Umbilical cord (tissue), 2 donors: ENCODE results near the gene ITGB7. TPM values are rescaled to one million over a fixed set of nuclear protein-coding genes. Genes with fewer than 3 reads are reported as not detected.

ENCODE experiments used
- DNase-seq: peaks from one replicate; pipeline ENCODE4 v3.0.0-alpha.2; 2015; ENCODE audit warnings: low spot score
- total RNA-seq: library from RNA; depleted of rRNA; stranded (reverse); fragments of >200 nt; gene quantifications from one replicate; pipeline ENCODE4 v1.2.3, GENCODE V29; 2014; ENCODE audit warnings: low replicate concordance; ENCODE audit not compliant: insufficient read depth

Gene ITGB7
- total RNA-seq, 1 donor from 2014 or later = not detected

DNA sequence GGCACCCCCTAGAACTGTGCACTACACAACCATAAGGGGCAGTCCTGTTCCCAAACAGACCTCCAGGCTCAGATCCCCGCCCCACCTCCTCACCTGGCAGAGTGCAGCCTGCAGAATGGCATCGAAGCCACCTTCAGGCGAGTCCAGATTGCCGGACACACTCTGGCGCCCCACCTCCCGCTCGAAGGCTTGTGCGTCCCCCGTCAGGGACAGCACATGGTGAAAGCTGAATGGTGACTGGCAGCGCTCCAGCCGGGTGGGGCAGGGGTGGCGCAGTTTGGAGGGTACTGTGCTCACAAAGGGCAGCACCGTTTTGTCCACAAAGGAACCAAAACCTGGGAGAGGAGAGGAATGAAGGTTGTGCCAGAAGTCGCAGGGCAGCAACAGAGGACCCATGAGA, 10.6 kb downstream of the ITGB7 start:
- DNase-seq = no peak

DNA sequence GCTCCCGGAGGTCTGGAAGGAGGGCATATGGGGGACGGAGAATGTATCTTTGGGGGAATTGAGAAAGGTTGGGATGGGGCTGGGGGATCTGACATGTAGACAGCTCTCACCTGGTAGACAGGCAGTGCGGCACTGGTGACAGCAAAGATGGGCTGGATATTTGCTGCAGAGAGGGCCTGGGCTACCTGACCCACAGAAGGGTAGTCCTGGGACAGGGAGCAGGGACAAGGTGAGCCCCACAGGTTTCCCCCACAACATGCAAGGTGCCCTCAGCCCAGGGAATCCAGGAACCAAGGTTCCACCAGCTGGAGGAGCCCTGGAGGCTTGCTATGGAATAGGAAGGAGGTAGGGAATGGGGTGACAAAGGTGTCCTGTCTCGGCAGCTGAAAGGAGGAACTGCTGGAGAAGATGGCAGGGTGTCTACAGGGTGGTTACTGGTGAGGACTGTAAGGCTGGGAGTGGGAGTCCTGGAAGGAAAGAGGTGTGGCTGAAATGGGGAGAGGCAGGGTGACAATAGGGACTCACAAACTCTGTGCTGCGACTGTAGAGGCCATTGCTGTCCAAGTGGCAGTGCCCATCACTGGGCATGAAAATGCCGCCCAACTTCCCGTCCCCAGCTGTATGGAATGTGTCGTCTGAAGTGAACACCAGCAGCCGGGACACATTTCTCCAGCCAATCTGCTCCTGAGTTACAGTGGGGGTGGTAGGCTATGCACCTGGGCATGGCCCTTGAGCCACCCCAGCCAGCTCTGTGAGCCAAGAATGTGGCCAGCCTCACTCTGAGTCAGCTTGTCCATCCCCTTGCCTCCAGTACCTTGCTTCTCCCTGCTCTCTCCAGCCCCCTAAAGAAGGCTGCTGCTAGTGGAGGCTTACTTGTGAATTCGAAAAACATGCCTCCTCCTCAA, 11.3 kb downstream of the ITGB7 start:
- DNase-seq = no peak

DNA sequence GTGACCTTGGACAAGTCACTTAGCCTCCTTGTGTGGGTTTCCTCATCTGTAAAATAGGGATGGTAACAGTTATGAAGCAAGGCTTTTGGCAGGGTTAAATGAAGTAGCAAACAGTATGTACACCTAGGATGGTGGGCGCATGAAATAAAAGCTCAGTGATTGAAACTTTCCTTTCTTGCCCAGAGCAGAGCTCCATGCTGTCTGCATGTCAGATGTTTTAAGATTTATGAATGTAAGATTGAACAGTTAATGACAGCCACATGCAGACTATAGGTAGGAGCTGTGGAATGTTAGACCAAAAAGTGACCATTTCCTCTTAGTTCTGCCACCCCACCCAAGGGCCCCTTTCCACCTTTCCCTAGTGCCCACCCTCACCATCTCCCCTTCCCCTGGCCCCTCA, 12.1 kb downstream of the ITGB7 start:
- DNase-seq = no peak

DNA sequence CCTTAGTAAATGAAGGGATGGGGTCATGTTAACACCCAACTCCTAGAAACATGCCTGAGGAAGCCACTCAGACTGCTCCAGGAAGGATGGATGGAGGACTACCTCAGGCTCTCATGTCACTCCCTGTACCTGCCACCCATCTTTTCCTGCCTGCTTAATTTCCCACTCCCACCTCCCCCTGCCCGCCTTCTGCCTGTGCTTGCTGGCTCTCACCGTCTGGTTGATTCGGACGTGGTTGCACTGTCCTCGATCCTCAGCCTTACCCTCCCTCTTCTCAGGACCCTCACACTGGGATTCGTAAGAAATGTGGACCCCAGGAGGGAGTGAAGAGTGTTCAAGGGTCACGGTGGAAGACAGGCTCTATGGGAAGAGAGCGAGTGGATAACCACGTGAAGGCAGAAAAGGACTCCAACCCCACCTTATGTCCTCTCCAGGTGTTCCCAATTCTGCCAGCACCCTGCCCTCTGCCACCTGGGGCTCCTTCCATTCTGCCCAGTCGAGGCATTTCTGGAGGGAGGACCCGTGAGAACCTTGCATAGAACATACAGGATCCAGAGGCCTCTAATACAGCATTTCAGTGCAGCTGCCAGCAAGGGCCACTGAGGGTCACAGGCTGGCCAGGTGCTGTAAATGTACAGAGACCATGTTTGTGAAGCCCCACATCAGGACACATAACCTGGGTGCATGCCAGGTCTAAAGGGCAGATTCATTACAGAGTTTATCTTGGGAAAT, 12.9 kb downstream of the ITGB7 start:
- DNase-seq = no peak

DNA sequence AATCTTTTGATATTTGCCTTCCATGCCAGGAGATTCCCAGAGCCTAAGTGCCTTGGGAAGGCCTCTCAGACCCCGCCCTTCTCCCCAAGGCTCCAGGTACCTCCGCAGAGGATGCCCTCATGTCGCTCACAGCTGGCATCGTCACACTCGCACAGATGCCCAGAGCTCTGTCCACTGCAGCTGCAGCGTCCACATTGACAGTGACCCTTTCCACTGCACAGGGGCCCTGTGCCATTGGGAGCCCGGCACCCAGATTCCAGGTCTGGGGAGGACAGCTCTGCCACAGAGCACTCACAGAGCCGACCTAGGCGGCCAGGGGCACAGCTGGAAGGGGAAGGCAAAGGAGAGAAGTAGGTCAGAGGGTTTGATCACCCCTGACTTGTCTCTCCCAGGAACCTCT, 14.0 kb downstream of the ITGB7 start:
- DNase-seq = no peak

DNA sequence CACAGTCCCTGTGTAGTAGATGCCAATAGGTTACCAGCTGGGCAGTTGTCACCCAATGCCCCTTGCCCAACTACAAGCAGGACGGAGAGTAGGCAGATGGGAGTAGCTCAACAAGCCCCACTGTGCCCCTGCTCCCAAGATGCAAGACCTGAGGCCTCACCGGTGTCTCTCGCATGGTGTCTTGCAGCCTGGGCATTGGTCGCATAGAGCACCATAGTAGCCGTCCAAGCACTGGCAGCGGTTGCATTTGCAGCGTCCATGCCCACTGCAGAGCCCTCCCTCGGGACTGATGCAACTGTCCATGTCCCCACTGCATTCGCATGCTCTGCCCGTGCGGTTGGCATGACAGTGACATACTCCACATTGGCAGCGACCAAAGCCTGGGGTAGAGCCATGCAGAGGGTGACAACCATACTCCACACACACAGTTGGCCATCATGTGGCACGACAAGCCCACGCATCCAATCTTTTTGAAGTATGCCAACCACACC, 14.5 kb downstream of the ITGB7 start:
- DNase-seq = no peak

DNA sequence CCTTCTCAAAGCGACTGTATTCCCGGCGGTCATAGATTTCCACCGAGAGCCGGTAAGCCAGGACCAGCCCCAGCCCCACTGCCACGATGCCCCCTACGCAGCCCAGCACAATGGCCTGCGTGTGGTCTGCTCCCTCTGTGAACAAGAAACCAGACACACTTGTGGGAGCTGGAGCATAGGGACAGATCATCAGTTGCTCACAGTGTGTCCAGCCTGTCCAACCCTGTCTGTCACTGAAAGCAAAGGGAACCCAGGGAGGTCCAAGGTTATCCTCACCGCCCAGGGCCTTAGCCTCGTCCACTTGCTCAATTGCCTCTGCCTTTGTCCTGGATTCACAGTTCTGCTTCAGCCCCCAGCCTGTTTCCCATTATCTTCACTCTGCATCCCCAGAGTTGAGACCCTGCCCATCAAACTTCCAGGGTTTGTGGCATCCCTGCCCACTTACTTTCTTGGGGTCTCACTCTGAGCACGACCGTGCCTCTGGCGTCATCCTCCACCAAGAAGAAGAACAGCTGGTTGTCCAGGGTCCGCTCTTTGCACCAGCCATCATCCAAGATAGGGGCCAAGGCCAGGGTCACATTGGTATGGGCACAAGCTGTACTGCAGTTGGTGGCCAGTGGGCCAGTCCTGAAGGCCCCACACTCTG, 15.0 kb downstream of the ITGB7 start:
- DNase-seq = no peak

DNA sequence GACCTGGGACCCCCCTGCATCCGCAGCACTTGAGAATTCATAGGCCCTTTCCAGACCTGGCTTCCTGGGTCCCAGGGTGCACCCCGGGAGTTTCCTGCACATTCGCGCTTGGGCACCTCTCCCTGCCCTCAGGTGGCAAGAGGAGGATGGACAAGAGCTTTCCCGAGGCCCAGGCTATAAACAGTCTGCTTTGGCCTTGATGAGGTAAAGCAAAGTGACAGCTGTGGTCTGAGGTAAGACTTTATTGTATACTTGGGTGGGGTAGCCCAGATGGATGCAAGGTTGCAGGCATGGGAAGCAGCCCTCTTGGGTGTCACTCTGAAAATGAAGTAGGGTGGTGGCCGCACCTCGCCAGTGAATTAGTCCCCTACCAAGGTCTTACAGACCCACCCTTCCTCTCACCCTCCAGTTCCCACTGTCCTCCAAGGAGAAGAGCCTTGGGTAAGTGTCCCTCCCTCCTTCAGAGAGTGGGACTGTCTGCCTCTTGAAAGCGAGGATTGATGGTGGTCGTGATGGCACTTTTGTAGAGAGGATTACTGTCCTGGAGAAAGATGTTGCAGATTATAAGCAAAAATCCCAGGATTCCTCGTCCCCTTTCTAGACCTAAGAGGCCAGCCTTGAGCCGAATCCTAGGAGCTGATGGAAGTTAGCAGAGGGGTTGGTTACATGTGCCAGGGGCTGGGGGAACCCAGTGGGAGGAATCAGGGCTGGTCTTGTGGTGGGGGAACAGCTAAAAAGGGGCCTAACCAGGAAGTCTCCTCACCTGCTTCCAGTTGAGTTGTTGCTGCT, 15.8 kb downstream of the ITGB7 start:
- DNase-seq = no peak

DNA sequence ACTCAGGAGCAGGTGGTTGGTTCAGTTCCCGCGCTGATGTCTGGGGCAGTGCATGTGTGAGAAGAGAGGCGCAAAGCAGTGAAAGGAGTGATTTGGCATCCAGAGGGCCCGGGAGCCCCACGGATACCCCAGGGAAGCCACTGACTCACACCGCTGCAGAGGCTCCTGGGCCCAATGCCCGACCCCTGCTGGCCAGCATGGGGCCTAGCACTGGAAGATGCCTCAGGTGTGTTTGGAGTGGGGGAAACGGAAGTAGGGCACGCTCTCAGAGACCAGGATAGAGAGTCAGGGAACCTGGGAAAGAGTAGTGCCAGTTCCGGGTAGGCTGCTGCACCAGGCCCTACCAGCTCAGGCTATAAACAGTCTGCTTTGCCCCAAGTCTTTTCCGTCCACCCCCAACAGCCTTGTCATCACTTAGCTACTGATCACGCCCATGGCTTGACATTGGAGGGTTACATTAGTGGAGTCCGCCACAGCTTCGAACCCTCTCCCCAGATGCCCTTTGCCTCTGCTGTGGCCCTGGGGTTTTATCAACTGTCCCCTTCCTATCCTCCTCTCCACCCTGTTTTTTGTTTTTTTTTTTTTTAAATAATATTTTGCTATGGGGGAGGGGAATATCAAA, 16.8 kb downstream of the ITGB7 start:
- DNase-seq = no peak

DNA sequence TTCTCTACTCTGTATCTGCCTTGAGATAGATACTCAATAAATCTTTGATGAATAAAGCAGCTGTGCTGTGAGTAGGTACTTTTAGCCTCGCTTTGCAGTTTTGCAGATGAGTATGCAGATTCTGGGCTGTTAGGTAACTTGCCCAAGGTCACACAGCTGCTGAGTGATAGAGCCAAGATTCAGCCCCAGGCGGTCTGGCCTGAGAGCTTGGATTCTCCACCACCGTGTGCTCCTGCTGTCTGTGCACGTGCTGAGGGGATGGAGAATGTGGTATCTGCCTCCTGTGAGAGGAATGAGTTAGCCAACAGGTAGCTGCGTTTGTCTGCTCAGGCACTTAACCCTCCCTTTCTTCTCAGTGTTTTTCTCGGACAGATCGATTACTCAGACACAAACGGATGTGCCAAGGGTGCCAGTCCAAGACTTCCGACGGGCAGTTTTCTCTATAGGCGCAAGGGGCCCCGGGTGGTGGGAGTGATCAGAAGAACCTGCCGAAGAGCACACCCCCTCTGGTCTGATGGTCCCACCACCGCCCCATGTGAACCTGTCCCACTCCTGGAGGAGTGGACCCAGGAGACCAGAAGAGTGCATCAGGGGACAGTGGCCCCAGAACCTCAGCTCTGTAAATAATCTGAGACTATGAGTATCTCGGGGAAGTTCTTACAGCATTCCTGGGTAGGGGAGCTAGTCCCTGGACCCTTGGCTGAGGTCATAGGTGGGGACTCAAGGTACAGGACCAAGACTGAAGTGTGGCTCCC, 19.7 kb downstream of the ITGB7 start:
- no peak for DNase-seq

DNA sequence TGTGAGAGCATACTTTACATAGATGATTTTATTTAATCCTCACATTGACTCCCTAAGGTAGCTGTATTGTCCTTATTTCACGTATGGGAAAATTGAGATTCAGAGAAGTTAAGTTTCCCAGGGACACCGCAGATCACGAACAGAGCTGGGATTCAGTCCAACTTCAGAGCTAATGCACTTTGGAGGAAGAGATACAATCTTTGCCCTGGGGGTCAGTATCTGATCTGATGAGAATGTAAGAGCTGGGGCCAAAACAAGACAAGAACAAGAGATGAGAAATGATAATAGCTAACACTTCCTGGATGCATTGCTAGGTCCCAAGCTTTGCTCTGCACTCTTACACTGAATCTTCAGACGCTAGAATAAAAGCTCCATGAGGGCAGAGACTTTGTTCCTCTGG, 20.3 kb downstream of the ITGB7 start:
- DNase-seq = no peak

DNA sequence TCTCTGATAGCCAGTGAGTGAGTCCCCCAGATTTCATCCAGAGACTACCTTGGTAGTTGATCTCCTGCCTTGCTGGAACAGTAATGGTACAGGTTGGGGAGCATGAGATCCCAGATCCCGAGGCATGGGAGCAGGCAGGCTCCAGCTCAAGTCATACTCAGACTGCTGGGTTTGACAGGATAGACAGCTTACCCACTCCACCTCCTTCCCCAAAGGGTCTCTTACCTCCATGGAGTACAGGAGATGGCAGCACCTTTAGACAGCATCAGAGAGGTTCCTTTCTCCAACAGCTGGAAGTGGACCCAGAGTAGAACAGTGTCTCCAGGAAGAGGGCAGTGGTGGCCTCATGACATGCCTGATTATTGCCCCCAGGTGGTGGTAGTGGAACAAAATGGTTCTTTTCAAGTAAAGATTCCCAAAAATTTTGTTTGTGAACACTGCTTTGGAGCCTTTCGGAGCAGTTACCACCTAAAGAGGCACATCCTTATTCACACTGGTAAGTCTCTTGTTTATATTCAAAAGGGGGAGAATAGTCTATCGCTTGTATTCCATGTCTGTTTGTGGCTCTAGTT, 21.4 kb downstream of the ITGB7 start:
- DNase-seq = no peak

DNA sequence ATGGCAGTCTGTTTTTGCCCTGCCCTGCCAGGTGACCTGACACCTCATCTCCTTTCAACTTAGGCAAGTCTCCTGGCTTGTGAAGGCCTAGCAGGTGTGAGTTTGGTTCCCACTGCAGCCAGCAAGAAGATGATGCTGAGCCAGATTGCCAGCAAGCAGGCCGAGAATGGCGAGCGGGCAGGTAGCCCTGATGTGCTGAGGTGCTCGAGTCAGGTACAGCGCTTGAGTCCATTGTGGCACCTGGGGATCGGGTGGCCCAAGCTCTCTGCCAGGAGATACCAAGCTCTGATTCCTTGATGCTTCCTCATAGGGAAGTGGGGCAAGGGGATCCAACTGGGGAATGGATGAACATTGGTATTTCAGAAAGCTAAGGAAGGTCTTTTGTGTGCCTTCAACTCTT, 22.2 kb downstream of the ITGB7 start:
- no peak for DNase-seq

DNA sequence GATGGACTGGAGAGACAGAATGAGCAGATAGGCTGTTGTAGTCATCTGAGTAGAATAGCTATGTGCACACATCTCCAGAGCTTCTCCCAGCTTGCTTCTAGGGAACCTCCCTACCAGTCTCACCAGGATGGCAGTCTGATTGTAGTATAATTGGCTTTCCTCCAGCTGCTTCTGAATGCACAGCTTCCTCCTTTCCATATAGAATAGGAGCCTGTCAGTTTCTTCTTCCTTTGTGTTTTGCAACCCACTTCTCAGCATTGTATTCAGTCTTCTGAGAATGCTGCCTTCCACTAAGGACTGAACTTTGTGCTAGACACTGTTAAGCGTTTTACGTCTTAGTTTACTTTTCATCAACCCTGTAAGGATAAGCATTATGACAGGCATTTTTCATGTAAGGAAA, 24.1 kb downstream of the ITGB7 start:
- DNase-seq = no peak

DNA sequence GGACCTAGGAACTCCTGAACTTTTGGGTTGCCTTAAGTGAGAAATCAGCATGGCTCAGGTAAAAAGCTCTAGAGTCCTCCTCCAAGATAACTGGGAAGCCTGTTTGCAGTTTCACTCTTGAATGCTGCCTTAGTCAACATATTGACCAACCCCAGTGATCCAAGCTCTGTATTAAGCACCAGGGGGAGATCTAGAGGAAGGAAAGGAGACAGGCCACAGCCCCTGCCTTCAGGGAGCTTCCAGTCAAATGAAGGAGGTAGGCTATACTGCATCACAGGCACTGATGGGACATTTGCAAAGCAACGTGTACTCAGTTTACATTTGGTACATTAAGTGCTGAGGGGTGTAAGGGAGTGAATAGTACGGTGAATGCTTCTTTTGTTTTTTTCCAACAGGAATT, 25.1 kb downstream of the ITGB7 start:
- no peak for DNase-seq

DNA sequence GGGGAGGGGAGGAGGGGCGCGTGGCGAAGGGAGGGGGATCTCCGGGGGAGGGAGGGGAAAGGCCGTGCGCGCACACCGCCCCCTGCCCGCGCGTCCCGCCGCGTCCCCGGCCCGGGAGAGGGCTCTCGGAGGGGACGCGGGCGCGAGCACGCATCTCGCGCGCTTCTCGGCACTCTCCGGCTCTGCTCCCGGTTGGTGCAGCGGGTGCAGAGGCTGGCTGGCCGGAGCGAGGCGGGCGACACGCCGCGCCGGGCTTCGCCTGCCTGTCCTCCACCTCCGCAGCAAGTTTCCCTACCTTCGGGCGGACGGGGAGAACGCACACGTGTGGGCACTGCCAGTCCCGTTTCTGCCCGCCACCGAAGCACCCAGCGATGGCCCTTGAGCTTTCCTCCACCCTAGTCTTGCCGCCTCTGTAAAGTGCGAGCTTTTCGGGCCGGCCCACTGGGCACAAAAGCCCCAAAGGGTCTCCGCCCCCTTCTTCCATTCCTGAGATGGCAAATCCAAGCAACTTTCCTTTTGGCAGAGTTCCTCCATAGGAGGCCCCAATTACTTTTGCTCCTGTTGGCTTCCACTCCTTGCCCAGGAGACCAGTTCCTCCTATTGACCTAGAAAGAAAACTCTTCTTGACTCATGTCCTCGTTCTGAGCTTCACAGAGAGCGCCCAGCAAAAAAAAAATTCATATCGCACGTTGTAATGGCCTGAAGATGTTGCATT, 26.0 kb downstream of the ITGB7 start:
- DNase-seq = peak; percentile 86

DNA sequence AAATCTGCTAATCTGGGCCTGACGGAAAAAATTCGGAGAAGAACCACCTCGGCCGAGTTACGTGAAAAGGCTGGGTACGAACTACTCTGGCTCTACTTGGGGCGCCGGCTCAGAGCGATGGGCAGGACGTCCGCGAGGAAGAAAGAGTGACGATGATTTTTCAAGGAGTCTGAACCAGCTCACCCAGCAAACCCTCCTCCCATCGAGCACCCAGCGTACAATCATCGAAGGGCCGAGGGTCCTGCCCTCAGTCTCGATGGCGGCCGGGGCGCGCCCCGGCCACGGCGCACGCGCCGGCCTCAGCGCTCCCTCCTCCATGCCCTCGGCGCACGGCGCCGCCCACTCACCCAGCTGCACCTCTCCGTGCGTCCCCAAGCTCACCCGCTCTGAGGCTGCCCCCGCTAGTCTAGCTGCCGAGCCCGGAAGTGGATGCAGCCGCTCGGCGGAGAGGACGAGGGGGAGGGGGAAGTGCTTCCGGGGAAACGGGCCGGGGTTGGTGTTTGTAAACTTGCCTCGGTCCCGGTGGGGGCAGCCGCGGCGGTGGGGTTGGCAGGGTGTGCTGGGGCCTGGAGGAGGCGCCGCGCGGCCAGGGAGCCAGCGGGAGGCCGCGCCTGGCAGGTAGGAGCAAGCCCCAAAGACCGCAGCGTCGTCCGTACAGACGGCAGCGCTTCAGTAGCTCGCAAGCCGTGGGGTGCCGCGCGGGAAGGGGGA, 26.7 kb downstream of the ITGB7 start, which contains the start of the genes CSAD and ZNF740:
Gene CSAD (minus strand): TSS at position 706 of the 711 bp plus-strand sequence. CDS start 7,455 bp downstream, outside the sequence.
Gene ZNF740 (plus strand): TSS at position 503 of the 711 bp plus-strand sequence. CDS start 1,262 bp downstream, outside the sequence.
- peak; percentile 99 for DNase-seq

DNA sequence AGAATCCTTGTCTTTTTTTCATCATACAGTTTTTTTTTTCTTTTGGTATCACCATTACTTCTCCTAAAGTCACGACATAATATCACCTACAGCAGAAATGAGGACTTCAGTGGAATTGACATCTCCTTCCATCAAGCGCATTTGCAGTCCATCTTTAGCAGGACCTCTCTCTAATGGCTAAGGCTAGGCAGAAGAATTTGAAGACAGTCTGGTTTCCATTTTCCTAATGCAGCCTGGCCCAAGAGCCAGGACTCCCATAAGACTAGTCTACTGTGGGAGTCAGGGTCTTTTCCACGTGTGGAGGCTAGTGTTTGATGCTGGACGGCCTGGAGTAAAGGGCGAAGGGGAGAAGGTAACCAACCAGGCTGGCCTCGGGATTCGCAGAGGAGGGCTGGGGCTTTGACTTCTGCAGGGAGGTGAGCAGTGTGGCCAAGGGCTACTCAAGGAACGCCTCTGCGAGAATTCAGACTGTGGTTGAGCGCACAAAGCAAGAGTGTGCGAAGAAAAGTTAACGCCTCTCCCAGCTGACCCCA, 27.3 kb downstream of the ITGB7 start:
- DNase-seq = no peak
